ENCODE data around the gene TNFRSF13B. TPM values are rescaled to one million over a fixed set of nuclear protein-coding genes. Genes with fewer than 3 reads are reported as not detected.

TNFRSF13B gene
- total RNA-seq, 1 experiment from 2014 or later = not detected

GRCh38 chr17:16934133-16934795 lies 37.7 kb downstream of the TNFRSF13B start:
- in situ Hi-C loops (cut with HindIII; ENCODE audit: low pct_unique_long_range_greater_than_20kb, low sequenced_read_pairs) = no loop called here
- DNase-seq (ENCODE audit: low read depth) = no peak

GRCh38 chr17:16933317-16934132 lies 38.4 kb downstream of the TNFRSF13B start:
- in situ Hi-C loops (cut with HindIII; ENCODE audit: low pct_unique_long_range_greater_than_20kb, low sequenced_read_pairs) = no loop called here
- no peak for DNase-seq (ENCODE audit: low read depth)

GRCh38 chr17:16932611-16933010 lies 39.3 kb downstream of the TNFRSF13B start:
- in situ Hi-C loops (cut with HindIII; ENCODE audit: low pct_unique_long_range_greater_than_20kb, low sequenced_read_pairs) = no loop called here
- no peak for DNase-seq (ENCODE audit: low read depth)

- in situ Hi-C loops (cut with HindIII; ENCODE audit: low pct_unique_long_range_greater_than_20kb, low sequenced_read_pairs) = no loop called here
- no peak for DNase-seq (ENCODE audit: low read depth)
These were observed 39.8 kb downstream of the TNFRSF13B start for GRCh38 chr17:16932156-16932555.

- no peak for DNase-seq (ENCODE audit: low read depth)
- in situ Hi-C loops (cut with HindIII; ENCODE audit: low pct_unique_long_range_greater_than_20kb, low sequenced_read_pairs) = no loop called here
These were observed 40.4 kb downstream of the TNFRSF13B start for GRCh38 chr17:16931318-16932060.

- in situ Hi-C loops (cut with HindIII; ENCODE audit: low pct_unique_long_range_greater_than_20kb, low sequenced_read_pairs) = no loop called here
- DNase-seq (ENCODE audit: low read depth) = no peak
These were observed 41.2 kb downstream of the TNFRSF13B start for GRCh38 chr17:16930571-16931317.

- in situ Hi-C loops (cut with HindIII; ENCODE audit: low pct_unique_long_range_greater_than_20kb, low sequenced_read_pairs) = no loop called here
- DNase-seq (ENCODE audit: low read depth) = no peak
These were observed 42.0 kb downstream of the TNFRSF13B start for GRCh38 chr17:16929757-16930520.

- DNase-seq (ENCODE audit: low read depth) = no peak
- in situ Hi-C loops (cut with HindIII; ENCODE audit: low pct_unique_long_range_greater_than_20kb, low sequenced_read_pairs) = no loop called here
These were observed 42.8 kb downstream of the TNFRSF13B start for GRCh38 chr17:16929035-16929680.

GRCh38 chr17:16928406-16929034 lies 43.4 kb downstream of the TNFRSF13B start:
- in situ Hi-C loops (cut with HindIII; ENCODE audit: low pct_unique_long_range_greater_than_20kb, low sequenced_read_pairs) = no loop called here
- DNase-seq (ENCODE audit: low read depth) = no peak

- in situ Hi-C loops (cut with HindIII; ENCODE audit: low pct_unique_long_range_greater_than_20kb, low sequenced_read_pairs) = no loop called here
- no peak for DNase-seq (ENCODE audit: low read depth)
These were observed 44.1 kb downstream of the TNFRSF13B start for GRCh38 chr17:16927641-16928321.

- in situ Hi-C loops (cut with HindIII; ENCODE audit: low pct_unique_long_range_greater_than_20kb, low sequenced_read_pairs) = no loop called here
- no peak for DNase-seq (ENCODE audit: low read depth)
These were observed 45.1 kb downstream of the TNFRSF13B start for GRCh38 chr17:16926571-16927451.

GRCh38 chr17:16926061-16926511 lies 45.8 kb downstream of the TNFRSF13B start:
- in situ Hi-C loops (cut with HindIII; ENCODE audit: low pct_unique_long_range_greater_than_20kb, low sequenced_read_pairs) = no loop called here
- DNase-seq (ENCODE audit: low read depth) = no peak

- in situ Hi-C loops (cut with HindIII; ENCODE audit: low pct_unique_long_range_greater_than_20kb, low sequenced_read_pairs) = no loop called here
- no peak for DNase-seq (ENCODE audit: low read depth)
These were observed 46.4 kb downstream of the TNFRSF13B start for GRCh38 chr17:16925461-16926060.

GRCh38 chr17:16924696-16925440 lies 47.0 kb downstream of the TNFRSF13B start:
- in situ Hi-C loops (cut with HindIII; ENCODE audit: low pct_unique_long_range_greater_than_20kb, low sequenced_read_pairs) = no loop called here
- no peak for DNase-seq (ENCODE audit: low read depth)

Data from Caki2 (cell line).